ENCODE data around the gene MID1. TPM values are rescaled to one million over a fixed set of nuclear protein-coding genes. Genes with fewer than 3 reads are reported as not detected.

The MID1 gene
- total RNA-seq, 1 donor = 20.4 TPM

GRCh38 chrX:10608099-10608498 lies 12.3 kb downstream of the MID1 start:
- peak; percentile 73 for DNase-seq (ENCODE audit: low read depth)
- TF ChIP-seq CTCF (IDR thresholded peaks at IDR 0.05; ENCODE audit: insufficient read depth, low read length) = no peak

GRCh38 chrX:10607233-10607632 lies 13.2 kb downstream of the MID1 start:
- TF ChIP-seq CTCF (IDR thresholded peaks at IDR 0.05; ENCODE audit: insufficient read depth, low read length) = no peak
- DNase-seq (ENCODE audit: low read depth) = no peak
- no peak overlapping the region for H3K4me3 ChIP-seq (ENCODE audit: low read depth, low read length)

More at GRCh38 chrX:10608099-10608498, 12.3 kb downstream of the MID1 start:
- H3K4me3 ChIP-seq (ENCODE audit: low read depth, low read length) = no peak overlapping the region

GRCh38 chrX:10603612-10604011 lies 16.8 kb downstream of the MID1 start:
- TF ChIP-seq CTCF (IDR thresholded peaks at IDR 0.05; ENCODE audit: insufficient read depth, low read length) = no peak
- DNase-seq (ENCODE audit: low read depth) = no peak
- H3K4me3 ChIP-seq (ENCODE audit: low read depth, low read length) = no peak overlapping the region

GRCh38 chrX:10602646-10603045 lies 17.7 kb downstream of the MID1 start:
- no peak overlapping the region for H3K4me3 ChIP-seq (ENCODE audit: low read depth, low read length)
- DNase-seq (ENCODE audit: low read depth) = no peak
- no peak for TF ChIP-seq CTCF (IDR thresholded peaks at IDR 0.05; ENCODE audit: insufficient read depth, low read length)

- H3K4me3 ChIP-seq (ENCODE audit: low read depth, low read length) = no peak overlapping the region
- DNase-seq (ENCODE audit: low read depth) = no peak
- no peak for TF ChIP-seq CTCF (IDR thresholded peaks at IDR 0.05; ENCODE audit: insufficient read depth, low read length)
Measured at GRCh38 chrX:10600479-10600878, 19.9 kb downstream of the MID1 start.

- H3K4me3 ChIP-seq (ENCODE audit: low read depth, low read length) = no peak overlapping the region
- TF ChIP-seq CTCF (IDR thresholded peaks at IDR 0.05; ENCODE audit: insufficient read depth, low read length) = no peak
- peak; percentile 83 for DNase-seq (ENCODE audit: low read depth)
Measured at GRCh38 chrX:10598540-10598939, 21.8 kb downstream of the MID1 start.

- no peak overlapping the region for H3K4me3 ChIP-seq (ENCODE audit: low read depth, low read length)
- peak; percentile 42 for TF ChIP-seq CTCF (IDR thresholded peaks at IDR 0.05; ENCODE audit: insufficient read depth, low read length)
- no peak for DNase-seq (ENCODE audit: low read depth)
Measured at GRCh38 chrX:10597871-10598270, 22.5 kb downstream of the MID1 start.
